ENCODE results near the gene STARD7. TPM values are rescaled to one million over a fixed set of nuclear protein-coding genes. Genes with fewer than 3 reads are reported as not detected.

STARD7 gene
- total RNA-seq, 1 experiment from 2014 or later, result 131 TPM

GRCh38 chr2:96197546-96198255 lies 10.9 kb downstream of the STARD7 start:
- DNase-seq (ENCODE audit: low read depth), result no peak

- no peak for DNase-seq (ENCODE audit: low read depth)
Measured at GRCh38 chr2:96195410-96196066, 13.1 kb downstream of the STARD7 start.

- no peak for DNase-seq (ENCODE audit: low read depth)
Measured at GRCh38 chr2:96191937-96192670, 16.5 kb downstream of the STARD7 start.

- no peak for DNase-seq (ENCODE audit: low read depth)
Measured at GRCh38 chr2:96188821-96189526, 19.7 kb downstream of the STARD7 start.

GRCh38 chr2:96186562-96186961 lies 22.1 kb downstream of the STARD7 start:
- DNase-seq (ENCODE audit: low read depth), result no peak

- DNase-seq (ENCODE audit: low read depth), result no peak
Measured at GRCh38 chr2:96185516-96185915, 23.1 kb downstream of the STARD7 start.

GRCh38 chr2:96184989-96185388 lies 23.6 kb downstream of the STARD7 start:
- no peak for DNase-seq (ENCODE audit: low read depth)

- no peak for DNase-seq (ENCODE audit: low read depth)
Measured at GRCh38 chr2:96184188-96184587, 24.4 kb downstream of the STARD7 start.

- no peak for DNase-seq (ENCODE audit: low read depth)
Measured at GRCh38 chr2:96181529-96181928, 27.1 kb downstream of the STARD7 start.

GRCh38 chr2:96180521-96180920 lies 28.1 kb downstream of the STARD7 start:
- DNase-seq (ENCODE audit: low read depth), result no peak

GRCh38 chr2:96180002-96180401 lies 28.6 kb downstream of the STARD7 start:
- no peak for DNase-seq (ENCODE audit: low read depth)

GRCh38 chr2:96176661-96177060 lies 32.0 kb downstream of the STARD7 start:
- DNase-seq (ENCODE audit: low read depth), result no peak

- DNase-seq (ENCODE audit: low read depth), result peak; percentile 33
Measured at GRCh38 chr2:96175951-96176350, 32.7 kb downstream of the STARD7 start.

GRCh38 chr2:96174251-96175144 lies 34.1 kb downstream of the STARD7 start:
- DNase-seq (ENCODE audit: low read depth), result peak; percentile 57

GRCh38 chr2:96171831-96172230 lies 36.8 kb downstream of the STARD7 start:
- DNase-seq (ENCODE audit: low read depth), result no peak

GRCh38 chr2:96170626-96171025 lies 38.0 kb downstream of the STARD7 start:
- DNase-seq (ENCODE audit: low read depth), result no peak

- DNase-seq (ENCODE audit: low read depth), result no peak
Measured at GRCh38 chr2:96169868-96170507, 38.6 kb downstream of the STARD7 start.

GRCh38 chr2:96167407-96168013 lies 41.1 kb downstream of the STARD7 start:
- DNase-seq (ENCODE audit: low read depth), result no peak

GRCh38 chr2:96164459-96165184 lies 44.0 kb downstream of the STARD7 start:
- peak; percentile 76 for DNase-seq (ENCODE audit: low read depth)

Data from RPMI7951 (cell line).